ENCODE results near the gene MAPT. TPM values are rescaled to one million over a fixed set of nuclear protein-coding genes. Genes with fewer than 3 reads are reported as not detected.

MAPT gene
- total RNA-seq, 2 experiments from 2014 or later, result 1.3 to 1.4 TPM

DNA sequence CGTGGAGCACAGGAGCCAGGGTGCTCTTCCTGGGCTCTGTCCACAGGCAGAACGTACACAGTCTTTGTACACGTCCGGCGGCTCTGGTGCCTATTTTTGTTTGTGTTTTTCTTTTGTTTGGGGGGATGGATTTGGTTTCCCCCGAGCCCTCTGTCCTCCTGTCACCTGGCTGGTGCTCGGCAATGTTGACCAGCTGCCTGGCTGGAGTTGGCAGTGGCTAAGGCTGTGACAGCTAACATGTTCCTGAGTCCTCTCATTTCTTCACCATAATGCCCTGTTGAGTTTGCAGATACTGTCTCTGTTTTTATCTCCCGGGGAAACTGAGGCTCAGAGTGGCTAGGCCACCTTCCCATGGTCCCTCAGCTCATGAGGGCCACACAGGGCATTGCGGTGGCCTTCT is 25.7 kb downstream of the MAPT start:
- ATAC-seq (no peak), DNase-seq (no peak)
- no peaks in the 10 kb centered on the region for H3K9me3 Mint-ChIP-seq
- no peak overlapping the region for H3K27ac Mint-ChIP-seq
- no peak for TF ChIP-seq CTCF (IDR thresholded peaks at IDR 0.05)
- intact Hi-C loops (cut with micrococcal nuclease), result no loop called here
- ChIA-PET CTCF (interaction anchor here (1.3 kb wide), 1 partner anchor 29 kb away, joined by 4 read pairs; no protein-coding TSS in a partner anchor), POLR2A (interaction anchor here (1.0 kb wide), 1 partner anchor 118 kb away, joined by 3 read pairs; no protein-coding TSS in a partner anchor)
- no peaks in the 10 kb centered on the region for H3K4me1 Mint-ChIP-seq (ENCODE audit: low read depth)
- H3K36me3 Mint-ChIP-seq (ENCODE audit: low read depth), result no peaks in the 10 kb centered on the region
- no peak overlapping the region for H3K4me3 Mint-ChIP-seq
- peaks cover 12% of the 10 kb centered on the region for H3K27me3 Mint-ChIP-seq

DNA sequence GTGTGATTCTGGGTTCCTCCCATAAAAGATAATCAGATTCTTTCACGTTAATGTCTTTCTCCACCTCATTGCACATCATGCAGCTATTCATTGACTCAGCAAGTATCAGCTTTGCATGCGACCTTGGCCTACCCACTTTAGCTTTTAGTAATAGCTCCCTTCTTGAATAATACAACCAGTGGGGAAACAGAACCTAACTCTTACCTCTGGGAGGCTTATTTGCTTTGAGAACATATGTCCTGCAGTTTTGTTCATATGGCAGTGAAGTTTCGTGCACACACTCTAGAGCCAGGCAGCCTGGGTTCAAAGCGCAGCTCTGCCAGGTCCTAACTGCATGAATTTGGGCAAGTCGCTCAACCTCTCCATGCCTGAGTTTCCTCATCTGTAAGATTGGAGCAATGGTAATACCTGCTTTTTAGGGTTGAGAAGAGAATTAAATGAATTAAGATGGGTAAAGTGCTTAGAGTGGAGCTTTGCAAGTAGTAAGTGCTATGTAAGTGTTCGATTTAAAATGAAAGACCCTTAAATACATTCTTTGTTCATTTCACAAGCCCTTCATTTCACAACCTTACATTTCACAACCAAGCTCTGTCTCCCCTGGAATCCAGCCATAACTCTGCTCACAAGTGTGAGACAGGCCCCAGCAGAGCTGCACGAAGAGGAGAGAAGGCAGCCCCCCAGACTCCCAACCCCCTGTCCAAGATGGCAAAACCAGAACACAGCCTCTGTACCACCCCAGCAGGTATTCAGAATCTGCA is 29.3 kb downstream of the MAPT start:
- POLR2A ChIA-PET, result no interaction called here
- CTCF ChIA-PET, result no interaction called here

GRCh38 chr17:45924332-45924820 is 30.0 kb downstream of the MAPT start:
- ChIA-PET POLR2A (no interaction called here), CTCF (no interaction called here)
- Mint-ChIP-seq H3K36me3 (ENCODE audit: low read depth) (no peaks in the 10 kb centered on the region), H3K27me3 (peaks cover 10% of the 10 kb centered on the region), H3K9me3 (peaks cover 7% of the 10 kb centered on the region), H3K4me3 (no peak overlapping the region), H3K27ac (no peak overlapping the region), H3K4me1 (ENCODE audit: low read depth) (no peaks in the 10 kb centered on the region)
- ATAC-seq (no peak), DNase-seq (no peak)
- intact Hi-C loops (cut with micrococcal nuclease), result no loop called here
- TF ChIP-seq CTCF (IDR thresholded peaks at IDR 0.05), result no peak

More for the DNA sequence above, 29.3 kb downstream of the MAPT start:
- Mint-ChIP-seq H3K9me3 (peaks cover 7% of the 10 kb centered on the region), H3K4me1 (ENCODE audit: low read depth) (no peaks in the 10 kb centered on the region), H3K27me3 (peaks cover 10% of the 10 kb centered on the region), H3K4me3 (no peak overlapping the region), H3K27ac (no peak overlapping the region), H3K36me3 (ENCODE audit: low read depth) (no peaks in the 10 kb centered on the region)
- no peak for TF ChIP-seq CTCF (IDR thresholded peaks at IDR 0.05)
- DNase-seq, result no peak
- ATAC-seq, result no peak
- intact Hi-C loops (cut with micrococcal nuclease), result no loop called here

DNA sequence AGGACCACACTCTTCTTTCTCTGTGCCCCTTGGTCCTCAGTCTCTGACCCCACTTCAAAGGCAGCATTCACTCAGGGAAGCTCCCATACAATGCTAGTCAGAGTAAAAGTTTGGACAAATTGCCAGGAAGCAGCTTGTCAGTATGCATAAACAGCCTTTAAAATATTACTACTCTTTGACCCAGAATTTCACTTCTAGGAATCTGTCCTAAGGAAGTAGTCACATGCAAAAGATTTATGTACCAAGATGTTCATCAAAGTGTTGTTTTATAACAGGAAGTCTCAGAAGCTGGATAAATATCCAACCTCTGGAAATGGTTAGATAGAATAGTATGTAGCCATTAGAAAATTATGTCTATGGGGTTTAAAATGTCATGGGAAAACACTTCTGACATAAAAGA is 31.0 kb downstream of the MAPT start:
- peaks cover 10% of the 10 kb centered on the region for H3K27me3 Mint-ChIP-seq
- no peak overlapping the region for H3K27ac Mint-ChIP-seq
- H3K4me1 Mint-ChIP-seq (ENCODE audit: low read depth), result no peaks in the 10 kb centered on the region
- TF ChIP-seq CTCF (IDR thresholded peaks at IDR 0.05), result no peak
- H3K4me3 Mint-ChIP-seq, result no peak overlapping the region
- intact Hi-C loops (cut with micrococcal nuclease), result no loop called here
- POLR2A ChIA-PET, result no interaction called here
- DNase-seq, result no peak
- H3K9me3 Mint-ChIP-seq, result peaks cover 7% of the 10 kb centered on the region
- CTCF ChIA-PET, result interaction anchor here (1.4 kb wide), 1 partner anchor 24 kb away, joined by 3 read pairs; no protein-coding TSS in a partner anchor
- no peak for ATAC-seq
- no peaks in the 10 kb centered on the region for H3K36me3 Mint-ChIP-seq (ENCODE audit: low read depth)

GRCh38 chr17:45927247-45927646 is 32.9 kb downstream of the MAPT start:
- H3K9me3 Mint-ChIP-seq, result peaks cover 7% of the 10 kb centered on the region
- intact Hi-C loops (cut with micrococcal nuclease), result no loop called here
- H3K27ac Mint-ChIP-seq, result no peak overlapping the region
- H3K4me3 Mint-ChIP-seq, result no peak overlapping the region
- no peak for ATAC-seq
- H3K36me3 Mint-ChIP-seq (ENCODE audit: low read depth), result no peaks in the 10 kb centered on the region
- POLR2A ChIA-PET, result no interaction called here
- H3K4me1 Mint-ChIP-seq (ENCODE audit: low read depth), result no peaks in the 10 kb centered on the region
- DNase-seq, result no peak
- peaks cover 13% of the 10 kb centered on the region for H3K27me3 Mint-ChIP-seq
- TF ChIP-seq CTCF (IDR thresholded peaks at IDR 0.05), result no peak
- CTCF ChIA-PET, result no interaction called here

All from activated CD8-positive, alpha-beta T cell treated with anti-CD3 and anti-CD28 coated beads for 36 hours (primary cell).